Cardiac muscle cell (in vitro differentiated cells and primary cell): ENCODE data around the gene RGS9BP. TPM values are rescaled to one million over a fixed set of nuclear protein-coding genes. Genes with fewer than 3 reads are reported as not detected.
A peak's percentile ranks its signal among the peaks of the same experiment; 100 is the strongest.

Experiments used
- DNase-seq, 2 donors: peaks; one replicate each; pipeline versions ENCODE4 v3.0.0 to v3.0.0-alpha.2; 2010 to 2017; ENCODE audit warnings: low read depth in 1 of 2, low spot score in 1 of 2
- H3K27ac ChIP-seq: fragments of 200-600 bp; sonication (generic); 2 replicates; pipeline ENCODE4 v1.5.1; 2016
- H3K27me3 ChIP-seq: fragments of 200-600 bp; sonication (generic); 2 replicates; pipeline ENCODE4 v1.6.0; 2016; ENCODE audit warnings: control low read depth
- H3K36me3 ChIP-seq: fragments of 200-600 bp; sonication (generic); 2 replicates; pipeline ENCODE4 v1.5.1; 2016; ENCODE audit warnings: control low read depth
- H3K4me1 ChIP-seq: fragments of 200-600 bp; sonication (generic); 2 replicates; pipeline ENCODE4 v1.8.1; 2017; ENCODE audit warnings: low read depth, mild to moderate bottlenecking, mixed run types
- H3K4me3 ChIP-seq: fragments of 200-600 bp; sonication (generic); 2 replicates; pipeline ENCODE4 v1.5.1; 2016; ENCODE audit warnings: mild to moderate bottlenecking
- H3K9me3 ChIP-seq: fragments of 200-600 bp; sonication (generic); 2 replicates; pipeline ENCODE4 v1.5.1; 2017; ENCODE audit warnings: low read depth, mild to moderate bottlenecking, control low read depth
- polyA plus RNA-seq: library from polyadenylated mRNA; unstranded; fragments of >200 nt; fragmentation: Nextera tagmentation; extraction: Ambion mirVana; gene quantifications from 2 replicates; pipeline ENCODE4 v1.2.1, GENCODE V29; 2016
- total RNA-seq: library from RNA; depleted of rRNA; stranded (reverse); fragments of >200 nt; gene quantifications from 2 replicates; pipeline ENCODE4 v1.2.3, GENCODE V29; 2016
- TF ChIP-seq, protein P1 (sequence below): IDR thresholded peaks from 2 replicates; pipeline ENCODE4 v1.5.1; 2012; ENCODE audit warnings: low read depth, mild to moderate bottlenecking, low read length

The RGS9BP gene
- total and polyA plus RNA-seq, 2 experiments from 2014 or later = 1.0 TPM; not detected in 1

DNA sequence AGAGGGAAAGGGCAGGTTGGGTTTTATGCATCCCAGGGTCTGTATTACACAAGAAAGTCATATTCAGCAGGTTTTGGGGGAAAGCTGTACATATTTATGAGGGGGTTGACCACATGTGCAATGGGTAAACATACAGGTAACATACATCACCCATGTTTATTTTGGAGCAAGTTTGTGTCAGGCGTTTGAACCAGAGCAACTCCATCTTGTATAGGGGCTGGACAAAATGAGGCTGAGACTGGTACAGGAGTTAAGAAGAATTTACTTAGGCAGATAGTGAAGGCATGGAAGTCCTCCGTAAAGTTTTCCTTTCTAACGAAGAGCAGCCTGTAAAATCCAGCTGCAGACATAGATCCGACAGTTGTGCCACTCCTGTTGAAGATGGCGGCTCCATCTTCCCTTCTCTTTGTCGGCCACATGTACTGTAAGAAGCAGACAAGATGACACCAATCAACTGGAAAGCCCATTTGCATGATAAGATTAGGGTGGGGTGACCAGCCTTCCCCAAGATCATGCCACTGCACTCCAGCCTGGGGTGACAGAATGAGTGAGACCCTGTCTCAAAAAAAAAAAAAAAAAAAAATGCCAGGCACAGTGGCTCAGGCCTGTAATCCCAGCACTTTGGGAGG is 11.3 kb downstream of the RGS9BP start:
- Histone ChIP-seq H3K27ac (no peak overlapping the region), H3K4me3 (no peak overlapping the region), H3K9me3 (no peaks in the 10 kb centered on the region), H3K27me3 (no peaks in the 10 kb centered on the region), H3K36me3 (no peaks in the 10 kb centered on the region), H3K4me1 (no peaks in the 10 kb centered on the region)
- TF ChIP-seq, protein P1, sequence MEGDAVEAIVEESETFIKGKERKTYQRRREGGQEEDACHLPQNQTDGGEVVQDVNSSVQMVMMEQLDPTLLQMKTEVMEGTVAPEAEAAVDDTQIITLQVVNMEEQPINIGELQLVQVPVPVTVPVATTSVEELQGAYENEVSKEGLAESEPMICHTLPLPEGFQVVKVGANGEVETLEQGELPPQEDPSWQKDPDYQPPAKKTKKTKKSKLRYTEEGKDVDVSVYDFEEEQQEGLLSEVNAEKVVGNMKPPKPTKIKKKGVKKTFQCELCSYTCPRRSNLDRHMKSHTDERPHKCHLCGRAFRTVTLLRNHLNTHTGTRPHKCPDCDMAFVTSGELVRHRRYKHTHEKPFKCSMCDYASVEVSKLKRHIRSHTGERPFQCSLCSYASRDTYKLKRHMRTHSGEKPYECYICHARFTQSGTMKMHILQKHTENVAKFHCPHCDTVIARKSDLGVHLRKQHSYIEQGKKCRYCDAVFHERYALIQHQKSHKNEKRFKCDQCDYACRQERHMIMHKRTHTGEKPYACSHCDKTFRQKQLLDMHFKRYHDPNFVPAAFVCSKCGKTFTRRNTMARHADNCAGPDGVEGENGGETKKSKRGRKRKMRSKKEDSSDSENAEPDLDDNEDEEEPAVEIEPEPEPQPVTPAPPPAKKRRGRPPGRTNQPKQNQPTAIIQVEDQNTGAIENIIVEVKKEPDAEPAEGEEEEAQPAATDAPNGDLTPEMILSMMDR = no peak
- no peak for DNase-seq

DNA sequence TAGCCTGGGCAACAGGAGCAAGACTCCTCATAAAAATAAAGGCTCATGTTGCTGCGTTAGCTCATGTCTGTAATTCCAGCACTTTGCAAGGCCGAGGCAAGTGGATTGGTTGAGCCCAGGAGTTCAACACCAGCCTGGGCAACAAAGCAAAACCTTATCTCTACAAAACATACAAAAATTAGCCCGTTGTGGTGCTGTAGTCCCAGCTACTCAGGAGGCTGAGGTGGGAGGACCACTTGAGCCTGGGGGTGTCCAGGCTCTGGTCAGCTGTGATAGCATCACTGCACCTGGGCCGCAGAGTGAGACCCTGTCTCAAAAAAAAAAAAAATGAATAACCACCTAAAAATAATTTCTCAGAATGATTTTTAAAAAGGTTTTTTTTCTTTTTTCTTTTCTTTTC is 12.0 kb downstream of the RGS9BP start:
- no peak for DNase-seq

DNA sequence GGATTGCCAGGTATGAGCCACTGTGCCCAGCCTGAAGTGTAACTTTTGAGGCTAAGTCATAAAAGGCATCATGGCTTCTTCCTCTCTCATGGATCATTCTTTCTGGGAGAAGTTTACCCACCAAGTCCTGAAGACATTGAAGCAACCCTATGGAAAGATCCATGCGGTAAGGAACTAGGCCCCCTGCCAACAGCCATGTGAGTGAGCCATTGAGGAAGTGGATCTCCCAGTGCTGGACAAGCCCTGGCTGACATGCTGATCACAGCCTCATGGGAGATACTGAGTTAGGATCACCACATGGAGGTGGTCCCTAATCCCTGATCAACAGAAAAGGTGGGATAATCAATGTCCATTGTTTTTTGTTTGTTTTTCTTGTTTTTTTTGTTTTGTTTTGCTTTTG is 12.7 kb downstream of the RGS9BP start:
- no peak overlapping the region for H3K4me3 ChIP-seq
- H3K36me3 ChIP-seq = no peaks in the 10 kb centered on the region
- H3K27me3 ChIP-seq = no peaks in the 10 kb centered on the region
- H3K9me3 ChIP-seq = no peaks in the 10 kb centered on the region
- peaks cover 5% of the 10 kb centered on the region for H3K4me1 ChIP-seq
- no peak overlapping the region for H3K27ac ChIP-seq
- DNase-seq = no peak
- TF ChIP-seq, protein P1 = no peak

More for the DNA sequence above, 12.0 kb downstream of the RGS9BP start:
- H3K36me3 ChIP-seq = no peaks in the 10 kb centered on the region
- peaks cover 2% of the 10 kb centered on the region for H3K4me1 ChIP-seq
- no peaks in the 10 kb centered on the region for H3K9me3 ChIP-seq
- no peak overlapping the region for H3K4me3 ChIP-seq
- H3K27me3 ChIP-seq = no peaks in the 10 kb centered on the region
- TF ChIP-seq, protein P1 = no peak
- no peak overlapping the region for H3K27ac ChIP-seq

DNA sequence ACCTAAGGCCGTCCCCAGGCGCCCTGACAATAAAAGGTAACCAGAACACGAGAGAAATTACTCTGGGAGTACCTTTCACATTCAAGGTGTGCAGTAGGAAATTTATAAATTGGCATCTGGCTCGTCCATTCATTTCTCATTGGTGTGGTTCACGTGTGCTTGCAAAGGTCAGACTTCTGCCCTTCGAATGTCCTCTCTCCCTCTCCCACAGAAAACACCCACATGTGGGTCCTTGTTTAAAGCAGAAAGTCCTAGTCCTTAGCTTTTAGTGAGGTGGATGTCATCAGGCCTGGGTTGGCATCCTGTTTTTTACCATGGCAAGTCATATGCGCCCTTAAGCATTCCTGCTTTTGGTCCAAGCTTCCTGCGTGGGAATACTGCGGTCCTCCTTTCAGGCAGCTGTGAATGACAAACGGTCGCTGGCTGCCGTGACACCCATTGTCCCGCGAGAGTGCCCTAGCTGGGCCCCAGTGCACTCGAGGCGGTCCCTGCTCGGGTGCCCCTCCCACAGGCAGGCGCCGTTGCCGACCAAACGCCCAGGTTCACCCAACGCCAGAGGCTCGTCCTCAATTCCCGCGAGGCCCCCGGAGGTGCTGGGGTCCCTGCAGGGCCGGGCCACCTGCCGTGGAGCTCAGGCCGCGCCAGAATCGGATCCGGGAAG is 15.8 kb downstream of the RGS9BP start, which contains the start of gene NUDT19:
Gene NUDT19, plus strand, starts transcription at position 531 of the 661 bp plus-strand sequence. CDS start 140 bp downstream, outside the sequence.
- no peaks in the 10 kb centered on the region for H3K9me3 ChIP-seq
- peak; percentile 78 to 81 for DNase-seq
- peak within 1 kb of the TSS; percentile 43 for H3K4me3 ChIP-seq
- no peaks in the 10 kb centered on the region for H3K36me3 ChIP-seq
- H3K4me1 ChIP-seq = peaks cover 5% of the 10 kb centered on the region
- TF ChIP-seq, protein P1 = no peak
- peak within 1 kb of the TSS; percentile 76 for H3K27ac ChIP-seq
- no peaks in the 10 kb centered on the region for H3K27me3 ChIP-seq

DNA sequence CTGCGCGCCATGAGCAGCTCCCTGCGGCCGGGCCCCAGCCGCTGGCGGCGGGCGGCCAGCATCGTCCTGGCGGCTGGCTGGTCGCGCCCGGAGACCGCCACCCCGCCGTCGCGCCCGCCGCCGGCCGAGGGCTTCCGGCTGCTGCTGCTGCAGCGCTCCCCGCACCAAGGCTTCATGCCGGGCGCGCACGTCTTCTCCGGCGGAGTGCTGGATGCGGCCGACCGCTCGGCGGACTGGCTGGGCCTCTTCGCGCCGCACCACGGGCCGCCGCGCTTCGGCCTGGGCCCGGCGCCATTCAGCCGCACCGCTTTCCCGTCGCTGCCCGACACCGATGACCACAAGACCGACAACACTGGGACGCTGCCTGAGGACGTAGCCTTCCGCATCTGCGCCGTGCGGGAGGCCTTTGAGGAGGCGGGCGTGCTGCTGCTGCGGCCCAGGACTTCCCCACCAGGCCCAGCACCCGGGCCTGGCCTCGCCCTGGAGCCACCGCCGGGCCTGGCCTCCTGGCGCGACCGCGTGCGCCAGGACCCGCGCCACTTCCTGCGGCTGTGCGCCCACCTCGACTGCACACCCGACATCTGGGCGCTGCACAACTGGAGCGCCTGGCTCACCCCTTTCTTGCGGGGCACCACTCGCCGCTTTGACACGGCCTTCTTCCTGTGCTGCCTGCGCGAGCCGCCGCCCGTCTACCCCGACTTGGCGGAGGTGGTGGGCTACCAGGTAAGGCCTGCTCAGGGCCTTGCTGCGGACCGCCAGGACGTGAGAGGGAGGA is 16.5 kb downstream of the RGS9BP start:
- H3K27me3 ChIP-seq = no peaks in the 10 kb centered on the region
- no peaks in the 10 kb centered on the region for H3K9me3 ChIP-seq
- TF ChIP-seq, protein P1 = no peak
- peak in 1 of 2 donors; percentile 82 for DNase-seq
- peak overlapping the region; percentile 43 for H3K4me3 ChIP-seq
- H3K36me3 ChIP-seq = no peaks in the 10 kb centered on the region
- H3K27ac ChIP-seq = peak overlapping the region; percentile 76
- H3K4me1 ChIP-seq = peaks cover 5% of the 10 kb centered on the region
